ENCODE data around the gene KCNC1.

Gene KCNC1

GRCh38 chr11:17724020-17724908, 10.3 kb upstream of the KCNC1 start:
- H3K4me3 ChIP-seq (ENCODE audit: low read depth, low read length) = no peak overlapping the region
- CTCF ChIA-PET = interaction anchor here (0.7 to 2.1 kb wide), 3 partner anchors 10 to 257 kb away, joined by 4 to 9 read pairs (median 4); partner anchors contain the start of gene KCNC1
- no peak for DNase-seq (ENCODE audit: low read depth, low spot score)
- POLR2A ChIA-PET = no interaction called here
- no peak for TF ChIP-seq CTCF (IDR thresholded peaks at IDR 0.05; ENCODE audit: insufficient read depth, low read length, missing control alignments)

DNA sequence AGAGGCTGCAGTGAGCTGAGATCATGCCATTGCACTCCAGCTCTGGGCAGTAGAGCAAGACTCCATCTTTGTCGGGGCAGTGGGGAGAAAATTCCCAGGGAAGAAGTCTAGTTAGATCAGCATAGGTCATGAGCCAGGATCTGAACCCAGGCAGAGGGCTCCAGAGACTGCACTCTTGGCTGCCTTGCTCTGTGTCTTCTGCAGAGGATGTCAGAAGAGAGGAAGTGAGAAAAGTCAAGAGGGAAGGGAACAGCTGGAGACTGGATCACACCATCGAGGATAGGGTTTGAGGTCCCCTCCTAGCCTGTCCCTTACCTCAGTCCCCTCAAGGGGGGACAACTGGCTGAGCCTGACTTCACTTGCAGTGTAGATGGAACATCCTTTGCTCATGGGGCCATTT, 9.4 kb upstream of the KCNC1 start:
- no peak overlapping the region for H3K4me3 ChIP-seq (ENCODE audit: low read depth, low read length)
- no peak for DNase-seq (ENCODE audit: low read depth, low spot score)
- CTCF ChIA-PET = interaction anchor here (0.9 to 2.1 kb wide), 2 partner anchors 129 to 253 kb away, joined by 3 to 9 read pairs; no protein-coding TSS in a partner anchor
- POLR2A ChIA-PET = no interaction called here
- no peak for TF ChIP-seq CTCF (IDR thresholded peaks at IDR 0.05; ENCODE audit: insufficient read depth, low read length, missing control alignments)

GRCh38 chr11:17730137-17730536, 4.4 kb upstream of the KCNC1 start:
- CTCF ChIA-PET = interaction anchor here (0.8 to 10.0 kb wide), 31 partner anchors 8 to 374 kb away, joined by 3 to 570 read pairs (median 6); no protein-coding TSS in a partner anchor
- DNase-seq (ENCODE audit: low read depth, low spot score) = no peak
- POLR2A ChIA-PET = no interaction called here
- no peak overlapping the region for H3K4me3 ChIP-seq (ENCODE audit: low read depth, low read length)
- no peak for TF ChIP-seq CTCF (IDR thresholded peaks at IDR 0.05; ENCODE audit: insufficient read depth, low read length, missing control alignments)

- H3K4me3 ChIP-seq (ENCODE audit: low read depth, low read length) = no peak overlapping the region
- peak; percentile 93 for TF ChIP-seq CTCF (IDR thresholded peaks at IDR 0.05; ENCODE audit: insufficient read depth, low read length, missing control alignments)
- ChIA-PET CTCF (interaction anchor here (0.7 to 10.0 kb wide), 54 partner anchors 8 to 384 kb away, joined by 3 to 570 read pairs (median 5); partner anchors contain the start of gene SAAL1), POLR2A (interaction anchor here (1.0 kb wide), 1 partner anchor 242 kb away, joined by 5 read pairs; no protein-coding TSS in a partner anchor)
- DNase-seq (ENCODE audit: low read depth, low spot score) = peak; percentile 7
These were observed 3.7 kb upstream of the KCNC1 start for GRCh38 chr11:17730608-17731462.

GRCh38 chr11:17733261-17733660, 1.3 kb upstream of the KCNC1 start:
- no peak for TF ChIP-seq CTCF (IDR thresholded peaks at IDR 0.05; ENCODE audit: insufficient read depth, low read length, missing control alignments)
- ChIA-PET POLR2A (no interaction called here), CTCF (interaction anchor here (0.8 to 10.0 kb wide), 8 partner anchors 10 to 372 kb away, joined by 3 to 570 read pairs (median 7); partner anchors contain the start of gene SAAL1)
- no peak for DNase-seq (ENCODE audit: low read depth, low spot score)
- H3K4me3 ChIP-seq (ENCODE audit: low read depth, low read length) = no peak overlapping the region
